Measurements from ENCODE around the gene GSN.

The GSN gene

DNA sequence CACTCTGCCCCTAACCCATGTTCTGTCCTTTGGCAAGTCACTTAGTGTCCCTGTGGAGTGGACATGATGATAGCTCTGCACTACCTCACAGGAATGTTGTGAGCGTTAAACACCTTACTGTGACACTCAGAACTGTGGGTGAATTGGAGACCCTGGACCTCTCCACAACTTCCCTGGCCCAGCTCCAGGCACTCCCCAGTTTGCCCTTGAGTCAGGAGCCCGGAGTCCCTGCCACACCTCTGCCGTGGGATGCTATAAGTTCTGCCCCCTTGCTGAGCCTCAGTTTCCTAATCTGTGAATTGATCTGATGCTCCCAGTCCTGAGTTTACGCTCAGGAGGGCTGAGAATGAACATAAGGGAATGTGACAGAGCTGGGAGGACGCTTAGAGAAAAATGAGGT lies 34.4 kb downstream of the GSN start:
- in situ Hi-C loops (cut with MboI; ENCODE audit: low sequenced_read_pairs): no loop called here

GRCh38 chr9:121302786-121303185 lies 34.8 kb downstream of the GSN start:
- in situ Hi-C loops (cut with MboI; ENCODE audit: low sequenced_read_pairs): no loop called here

GRCh38 chr9:121303456-121304451 lies 35.8 kb downstream of the GSN start:
- in situ Hi-C loops (cut with MboI; ENCODE audit: low sequenced_read_pairs): no loop called here

- in situ Hi-C loops (cut with MboI; ENCODE audit: low sequenced_read_pairs): no loop called here
Measured at GRCh38 chr9:121304707-121305106, 36.7 kb downstream of the GSN start.

GRCh38 chr9:121305269-121305994 lies 37.5 kb downstream of the GSN start:
- in situ Hi-C loops (cut with MboI; ENCODE audit: low sequenced_read_pairs): no loop called here

DNA sequence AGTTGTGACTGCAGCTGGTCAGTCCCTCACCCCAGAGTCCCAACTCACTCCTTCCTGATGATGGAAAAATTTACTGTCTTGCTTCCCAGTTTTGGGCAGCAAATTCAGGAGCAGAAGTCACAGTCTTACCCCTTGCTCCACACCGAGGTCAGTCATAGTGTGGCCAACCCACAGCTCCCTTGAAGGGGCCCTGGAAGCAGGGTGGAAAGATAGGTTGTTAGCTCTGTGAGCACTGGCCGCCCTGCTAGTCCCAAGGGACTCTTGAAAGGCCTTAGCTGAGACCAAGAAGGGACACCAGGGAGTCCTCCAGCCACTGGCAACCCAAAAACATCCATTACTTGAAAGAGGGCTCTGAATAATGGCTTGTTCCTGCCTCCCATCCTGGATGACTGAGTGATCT lies 40.0 kb downstream of the GSN start:
- in situ Hi-C loops (cut with MboI; ENCODE audit: low sequenced_read_pairs): no loop called here

- in situ Hi-C loops (cut with MboI; ENCODE audit: low sequenced_read_pairs): no loop called here
Measured at GRCh38 chr9:121308765-121309164, 40.8 kb downstream of the GSN start.

GRCh38 chr9:121309171-121309570 lies 41.2 kb downstream of the GSN start:
- in situ Hi-C loops (cut with MboI; ENCODE audit: low sequenced_read_pairs): no loop called here

DNA sequence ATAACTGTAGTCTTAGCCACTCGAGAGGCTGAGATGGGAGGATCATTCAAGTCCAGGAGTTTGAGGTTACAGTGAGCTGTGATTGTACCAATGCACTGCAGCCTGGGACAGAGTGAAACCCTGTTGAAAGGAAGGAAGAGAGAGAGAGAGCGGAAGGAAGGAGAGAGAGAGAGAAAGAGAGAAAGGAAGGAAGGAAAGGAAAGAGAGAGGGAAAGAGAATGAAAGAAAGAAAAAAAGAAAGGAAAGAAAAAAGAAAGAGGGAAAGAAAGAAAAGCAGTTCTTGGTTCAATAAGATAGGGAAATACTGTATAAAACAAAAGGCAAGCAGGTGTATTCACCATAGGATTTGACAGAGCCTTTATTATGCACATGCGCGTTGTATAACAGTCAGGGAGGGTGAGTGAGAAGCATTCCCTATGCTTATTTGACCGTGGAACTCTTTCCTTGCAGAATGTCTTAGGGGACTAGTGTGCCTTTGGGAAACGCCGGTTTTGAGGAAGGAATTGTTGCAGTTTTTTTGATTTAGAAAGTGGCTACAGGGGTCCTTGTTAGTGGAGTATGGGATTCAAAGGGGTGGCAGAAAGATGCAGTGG lies 42.0 kb downstream of the GSN start:
- in situ Hi-C loops (cut with MboI; ENCODE audit: low sequenced_read_pairs): no loop called here

GRCh38 chr9:121310571-121310970 lies 42.6 kb downstream of the GSN start:
- in situ Hi-C loops (cut with MboI; ENCODE audit: low sequenced_read_pairs): no loop called here

- in situ Hi-C loops (cut with MboI; ENCODE audit: low sequenced_read_pairs): no loop called here
Measured at GRCh38 chr9:121312169-121312568, 44.2 kb downstream of the GSN start.

DNA sequence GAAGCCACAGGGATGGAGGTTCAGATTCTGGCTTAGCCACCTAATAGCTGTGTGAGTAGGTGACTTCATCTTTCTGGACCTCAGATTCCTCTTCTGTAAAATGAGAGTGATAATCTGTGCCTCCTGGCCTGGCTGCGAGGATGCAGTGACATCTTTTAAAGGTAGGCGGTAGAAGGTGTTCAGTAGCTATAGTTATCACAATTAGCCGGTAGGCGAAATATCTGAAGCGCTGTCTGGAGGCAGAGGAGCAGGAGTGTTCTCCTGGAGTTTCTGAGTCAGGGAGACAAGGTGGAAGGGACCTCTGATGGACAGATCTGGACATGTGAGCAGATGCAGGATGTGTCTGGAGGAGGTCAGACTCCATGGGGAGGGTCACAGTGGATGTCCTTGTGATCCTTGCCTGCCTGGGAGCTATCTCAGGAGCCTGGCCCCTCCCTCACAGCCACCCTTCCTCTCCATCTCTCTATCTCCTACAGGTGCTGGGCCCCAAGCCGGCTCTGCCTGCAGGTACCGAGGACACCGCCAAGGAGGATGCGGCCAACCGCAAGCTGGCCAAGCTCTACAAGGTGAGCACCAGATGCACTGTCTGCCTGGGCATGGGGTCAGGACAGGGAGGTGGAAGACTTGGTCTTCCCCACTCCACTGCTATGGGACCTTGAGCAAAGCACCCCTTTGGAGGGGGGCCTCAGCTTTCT lies 45.6 kb downstream of the GSN start:
- in situ Hi-C loops (cut with MboI; ENCODE audit: low sequenced_read_pairs): no loop called here

DNA sequence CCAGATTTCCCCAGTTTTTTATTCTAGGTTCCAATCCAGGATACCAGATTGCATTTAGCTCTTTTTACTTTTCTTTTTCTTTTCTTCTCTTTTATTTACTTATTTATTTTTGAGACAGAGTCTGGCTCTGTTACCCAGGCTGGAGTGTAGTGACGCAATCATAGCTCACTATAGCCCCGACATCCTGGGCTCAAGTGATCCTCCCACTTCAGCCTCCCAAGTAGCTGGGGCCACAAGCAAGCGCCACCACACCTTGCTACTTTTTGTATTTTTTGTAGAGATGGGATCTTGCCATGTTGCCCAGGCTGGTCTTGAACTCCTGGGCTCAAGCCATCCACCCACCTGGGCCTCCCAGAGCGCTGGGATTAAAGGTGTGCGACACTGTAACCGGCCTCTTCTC lies 48.4 kb downstream of the GSN start:
- in situ Hi-C loops (cut with MboI; ENCODE audit: low sequenced_read_pairs): no loop called here

DNA sequence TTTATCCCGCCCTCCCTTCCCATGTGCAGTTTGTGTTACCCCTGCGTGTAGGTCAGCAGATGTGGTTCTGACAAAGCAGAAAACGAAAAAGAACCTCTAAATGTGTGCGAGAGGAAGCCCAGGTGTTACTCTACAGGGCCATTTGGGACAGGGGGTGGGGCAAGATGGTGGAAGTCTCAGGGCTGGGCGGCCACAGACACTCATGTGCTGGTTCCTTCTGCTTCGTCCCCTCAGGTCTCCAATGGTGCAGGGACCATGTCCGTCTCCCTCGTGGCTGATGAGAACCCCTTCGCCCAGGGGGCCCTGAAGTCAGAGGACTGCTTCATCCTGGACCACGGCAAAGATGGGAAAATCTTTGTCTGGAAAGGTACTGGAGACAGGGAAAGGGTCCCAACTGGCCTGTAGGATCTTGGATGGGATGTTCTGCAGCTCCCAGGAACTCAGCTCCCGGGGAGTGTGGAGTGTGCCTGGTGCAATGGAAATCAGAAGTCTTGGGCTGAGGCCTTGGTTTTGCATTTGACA lies 49.0 kb downstream of the GSN start:
- in situ Hi-C loops (cut with MboI; ENCODE audit: low sequenced_read_pairs): no loop called here

DNA sequence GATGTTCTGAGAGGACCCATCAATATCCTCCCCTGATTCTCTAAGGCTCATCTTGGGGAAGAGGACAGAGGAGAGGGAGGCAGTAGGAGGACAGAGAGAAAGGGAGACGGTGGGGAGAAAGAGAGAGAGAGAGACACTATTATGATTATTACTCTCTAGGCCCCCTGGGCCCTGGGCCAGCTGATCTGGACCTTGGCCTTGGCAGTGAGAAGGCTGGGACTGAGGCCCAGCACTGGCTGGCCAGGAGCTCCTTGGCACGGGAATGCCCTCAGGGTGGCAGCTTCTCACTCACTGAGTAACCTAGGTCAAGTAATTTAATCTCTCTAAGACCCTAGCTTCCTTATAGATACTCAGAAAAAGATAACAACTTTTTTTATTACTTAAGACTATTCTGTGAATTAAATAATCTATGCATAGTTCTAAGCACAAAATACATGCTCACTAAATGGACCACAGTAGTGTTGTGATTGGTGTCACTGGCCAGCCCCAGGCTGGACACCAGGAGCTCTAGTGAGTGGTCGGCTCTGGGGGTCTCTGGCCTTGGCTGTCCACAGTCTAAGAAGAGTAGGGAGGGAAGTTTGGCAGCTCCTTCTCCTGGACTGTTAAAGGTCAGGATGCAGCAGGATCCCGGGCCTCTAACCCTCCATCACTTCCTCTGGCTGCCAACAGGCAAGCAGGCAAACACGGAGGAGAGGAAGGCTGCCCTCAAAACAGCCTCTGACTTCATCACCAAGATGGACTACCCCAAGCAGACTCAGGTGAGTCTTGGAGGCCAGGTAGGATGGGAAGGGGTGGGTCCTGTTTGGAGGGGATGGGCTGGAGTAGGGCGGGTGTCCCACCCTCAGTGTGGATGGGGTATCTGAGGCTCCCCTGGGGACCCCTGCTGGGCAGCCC lies 50.0 kb downstream of the GSN start:
- in situ Hi-C loops (cut with MboI; ENCODE audit: low sequenced_read_pairs): no loop called here

GRCh38 chr9:121318631-121319382 lies 50.8 kb downstream of the GSN start:
- in situ Hi-C loops (cut with MboI; ENCODE audit: low sequenced_read_pairs): no loop called here

DNA sequence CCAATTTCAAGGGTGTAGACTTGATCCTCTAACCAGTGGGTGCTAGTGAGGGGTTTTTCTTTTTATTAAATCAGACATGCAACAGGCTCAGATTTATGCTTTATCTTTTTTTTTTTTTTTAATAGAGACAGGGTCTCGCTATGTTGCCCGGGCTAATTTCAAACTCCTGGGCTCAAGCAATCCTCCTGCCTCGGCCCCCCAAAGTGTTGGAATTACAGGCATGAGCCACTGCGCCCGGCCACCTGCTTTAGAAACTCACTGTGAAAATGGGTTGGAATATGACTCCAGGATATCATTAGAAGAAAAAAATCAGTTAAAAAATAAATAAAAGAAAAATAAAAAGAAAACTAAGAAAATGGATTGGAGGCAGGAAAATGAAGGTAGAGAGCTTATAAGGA lies 51.4 kb downstream of the GSN start:
- in situ Hi-C loops (cut with MboI; ENCODE audit: low sequenced_read_pairs): no loop called here

DNA sequence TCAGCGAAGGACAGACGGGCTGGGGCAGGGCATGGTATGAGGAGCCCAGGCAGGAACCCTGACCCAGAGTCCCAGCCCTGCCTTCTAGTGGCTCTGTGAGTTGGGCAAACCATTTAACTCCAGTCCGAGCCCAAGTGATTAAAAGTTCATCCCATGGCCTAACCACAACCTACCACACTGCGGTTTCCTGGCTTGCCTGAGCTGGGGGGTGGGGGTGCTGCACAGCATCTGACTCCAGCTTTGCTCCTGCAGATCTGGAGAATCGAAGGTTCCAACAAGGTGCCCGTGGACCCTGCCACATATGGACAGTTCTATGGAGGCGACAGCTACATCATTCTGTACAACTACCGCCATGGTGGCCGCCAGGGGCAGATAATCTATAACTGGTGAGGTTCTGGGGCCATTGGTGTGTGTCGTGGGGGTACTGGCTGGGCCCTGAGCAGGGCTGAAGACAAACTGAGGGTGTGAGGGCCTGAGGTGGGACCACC lies 53.1 kb downstream of the GSN start:
- in situ Hi-C loops (cut with MboI; ENCODE audit: low sequenced_read_pairs): no loop called here

All from hTERT RPE-1 (cell line).